ENCODE data around the gene BRF1. TPM values are rescaled to one million over a fixed set of nuclear protein-coding genes. Genes with fewer than 3 reads are reported as not detected.

Gene BRF1
- total and polyA plus RNA-seq, 2 of the 8 experiments (the other 6 are each of a cell fraction or from before 2014, with no cell fraction given), result 7.7 to 18.3 TPM

- peaks cover 0 to 4% (median 0%) of the 10 kb centered on the region in 4 experiments; a peak in 1 of 7 replicates for H3K27me3 ChIP-seq (replicated peaks in 1 of 4; ENCODE audit: control insufficient read depth in 3 of 4, extremely low read depth in 1 of 4, insufficient read depth in 3 of 4, low read length in 3 of 4)
- no peak overlapping the region for H2BK120ac ChIP-seq (replicated peaks; ENCODE audit: low read depth, low read length)
- no peak overlapping the region for H2AFZ ChIP-seq (ENCODE audit: low read length)
- H3K4me3 ChIP-seq (ENCODE audit: extremely low read depth in 1 of 4, insufficient read depth in 2 of 4, low read depth in 3 of 4, low read length in 4 of 4), result peak overlapping the region; percentile 60 to 78 (median 74); a peak in 5 of 8 replicates
- H3K9me3 ChIP-seq (ENCODE audit: insufficient read depth in 2 of 2, low read depth in 1 of 2, low read length in 1 of 2), result no peaks in the 10 kb centered on the region
- H4K91ac ChIP-seq (replicated peaks; ENCODE audit: insufficient read length, low read length), result no peak overlapping the region
- 92% methylated on average over 14 of the region's 15 CpGs; no CpG with 5 or more reads in 1 of the 2 experiments for WGBS, 2 experiments (ENCODE audit: extremely low coverage in 1 of 2, insufficient coverage in 1 of 2, insufficient read length in 1 of 2, insufficient replicate concordance in 2 of 2, low coverage in 1 of 2, low lambda C conversion rate in 2 of 2, missing lambda C conversion rate in 1 of 2)
- no peak overlapping the region for H2BK5ac ChIP-seq (ENCODE audit: low read depth, low read length)
- no peak overlapping the region; the same call in 1 of the 2 replicates for H2AK5ac ChIP-seq (ENCODE audit: low read depth, low read length)
- peaks cover 0 to 16% (median 9%) of the 10 kb centered on the region in 4 experiments; a peak in 6 of 7 replicates for H3K4me1 ChIP-seq (replicated peaks in 1 of 4; ENCODE audit: control insufficient read depth in 3 of 4, insufficient read depth in 4 of 4, low read length in 3 of 4)
- H3K23me2 ChIP-seq (ENCODE audit: low read depth, low read length), result peaks cover 7% of the 10 kb centered on the region; the same call in 1 of the 2 replicates
- H2BK15ac ChIP-seq (ENCODE audit: low read length), result no peak overlapping the region
- H4K5ac ChIP-seq (ENCODE audit: insufficient read length, low read depth, low read length), result no peak overlapping the region
- CTCF ChIA-PET (ENCODE audit: partially characterized antibody), result interaction anchor here (0.9 to 1.6 kb wide), 4 partner anchors 8 to 34 kb away, joined by 3 to 5 read pairs (median 4); no protein-coding TSS in a partner anchor
- H3K79me1 ChIP-seq (ENCODE audit: low read depth, low read length), result peaks cover 20% of the 10 kb centered on the region
- no peak overlapping the region for H3K9ac ChIP-seq (replicated peaks in 1 of 4; ENCODE audit: extremely low read depth in 1 of 4, low read depth in 3 of 4, low read length in 3 of 4)
- no peaks in the 10 kb centered on the region for H3K36me3 ChIP-seq (ENCODE audit: control insufficient read depth in 2 of 4, insufficient read depth in 4 of 4, low read length in 3 of 4)
- H3K27ac ChIP-seq (ENCODE audit: low read depth, low read length), result no peak overlapping the region
- H4K20me1 ChIP-seq (replicated peaks in 1 of 2; ENCODE audit: control insufficient read depth in 1 of 2, insufficient read depth in 2 of 2, low read length in 2 of 2), result peaks cover 7 to 25% of the 10 kb centered on the region in 2 experiments
- no peak overlapping the region for H3K56ac ChIP-seq (replicated peaks; ENCODE audit: insufficient read length, low read depth, low read length)
- no peak for TF ChIP-seq JUN (IDR thresholded peaks at IDR 0.05; ENCODE audit: low read depth, low read length)
- FAIRE-seq (no peak), DNase-seq (ENCODE audit: low read depth in 1 of 2, low spot score in 2 of 2) (no peak)
- H3K4me2 ChIP-seq (ENCODE audit: insufficient read depth in 1 of 2, low read depth in 2 of 2, low read length in 2 of 2), result peak overlapping the region; percentile 82 to 94
- no peak overlapping the region for H4K8ac ChIP-seq (ENCODE audit: extremely low read depth, insufficient read depth, low read length)
- H2BK20ac ChIP-seq (ENCODE audit: low read length), result no peak overlapping the region
- H3K14ac ChIP-seq (ENCODE audit: insufficient read length), result no peak overlapping the region
- no peak overlapping the region for H3K4ac ChIP-seq (replicated peaks; ENCODE audit: insufficient read length, low read depth, low read length)
- no peak overlapping the region for H3K23ac ChIP-seq (ENCODE audit: insufficient read length)
- H3K79me2 ChIP-seq (ENCODE audit: control insufficient read depth in 1 of 2, insufficient read depth in 2 of 2, low read length in 2 of 2), result peaks cover 7 to 47% of the 10 kb centered on the region in 2 experiments; a peak in 3 of 4 replicates
- H2BK12ac ChIP-seq (ENCODE audit: low read depth, low read length), result no peak overlapping the region
- POLR2A ChIA-PET (ENCODE audit: partially characterized antibody), result interaction anchor here (0.5 to 1.5 kb wide), 2 partner anchors 12 to 157 kb away, joined by 3 to 4 read pairs; no protein-coding TSS in a partner anchor
- no peak overlapping the region for H3K18ac ChIP-seq (ENCODE audit: extremely low read depth, low read length)
Measured at GRCh38 chr14:105315941-105316576, 15.3 kb upstream of the BRF1 start.
